HepG2 (cell line): ENCODE measurements around the gene ERLEC1. TPM values are rescaled to one million over a fixed set of nuclear protein-coding genes. Genes with fewer than 3 reads are reported as not detected.

Experiments used
- ARNT ChIP-seq: fragments of 450-650 bp; IDR thresholded peaks from 2 replicates; pipeline ENCODE4 v1.6.1; 2017
- ATM ChIP-seq: fragments of 450-650 bp; IDR thresholded peaks from 2 replicates; pipeline ENCODE4 v1.7.1; 2017; ENCODE audit warnings: mild to moderate bottlenecking, borderline replicate concordance
- ATRX ChIP-seq: sonication (generic); formaldehyde crosslinking; IDR thresholded peaks from 2 replicates; pipeline ENCODE4 v1.4.0; 2020; ENCODE audit warnings: missing genetic modification reagents, borderline replicate concordance
- DBP ChIP-seq: sonication (generic); formaldehyde crosslinking; IDR thresholded peaks from 2 replicates; pipeline ENCODE4 v1.4.0; 2020; ENCODE audit warnings: missing genetic modification reagents; ENCODE audit errors: not compliant biosample characterization
- DR1 ChIP-seq: sonication (generic); formaldehyde crosslinking; IDR thresholded peaks from 2 replicates; pipeline ENCODE4 v1.8.0; 2021; ENCODE audit warnings: mild to moderate bottlenecking, missing genetic modification reagents, inconsistent platforms
- ESRRA ChIP-seq: sonication (generic); formaldehyde crosslinking; IDR thresholded peaks from 2 replicates; pipeline ENCODE4 v1.5.1; 2020; ENCODE audit warnings: mild to moderate bottlenecking, low read depth, missing genetic modification reagents
- HBP1 ChIP-seq: IDR thresholded peaks from 2 replicates; pipeline ENCODE4 v1.6.1; 2016; ENCODE audit warnings: low read depth, control low read depth
- KAT2B ChIP-seq: fragments of 150-350 bp; IDR thresholded peaks from 2 replicates; pipeline ENCODE4 v1.6.1; 2014; ENCODE audit warnings: low read depth, low read length, borderline replicate concordance
- KLF9 ChIP-seq: IDR thresholded peaks from 2 replicates; pipeline ENCODE4 v1.6.1; 2016; ENCODE audit warnings: low read depth
- SP2 ChIP-seq: sonication (generic); formaldehyde crosslinking; IDR thresholded peaks from 2 replicates; pipeline ENCODE4 v1.5.1; 2020; ENCODE audit warnings: mild to moderate bottlenecking, missing genetic modification reagents
- SP4 ChIP-seq: sonication (generic); formaldehyde crosslinking; IDR thresholded peaks from 2 replicates; pipeline ENCODE4 v1.8.1; 2023; ENCODE audit warnings: mild to moderate bottlenecking, missing genetic modification reagents
- TSC22D2 ChIP-seq: sonication (generic); formaldehyde crosslinking; IDR thresholded peaks from 2 replicates; pipeline ENCODE4 v1.5.1; 2020; ENCODE audit warnings: missing genetic modification reagents, mild to moderate bottlenecking, borderline replicate concordance
- ZBTB1 ChIP-seq: sonication (generic); formaldehyde crosslinking; IDR thresholded peaks from 2 replicates; pipeline ENCODE4 v1.4.0; 2020; ENCODE audit warnings: missing genetic modification reagents, borderline replicate concordance
- ZBTB34 ChIP-seq: sonication (generic); formaldehyde crosslinking; IDR thresholded peaks from 2 replicates; pipeline ENCODE4 v1.8.0; 2022; ENCODE audit warnings: mild to moderate bottlenecking, missing genetic modification reagents
- ZBTB44 ChIP-seq: sonication (generic); formaldehyde crosslinking; IDR thresholded peaks from 2 replicates; pipeline ENCODE4 v1.4.0; 2020; ENCODE audit warnings: missing genetic modification reagents
- ZKSCAN5 ChIP-seq: sonication (generic); formaldehyde crosslinking; IDR thresholded peaks from 2 replicates; pipeline ENCODE4 v1.5.1; 2020; ENCODE audit warnings: mild to moderate bottlenecking, missing genetic modification reagents
- ZMYM4 ChIP-seq: sonication (generic); formaldehyde crosslinking; IDR thresholded peaks from 2 replicates; pipeline ENCODE4 v1.8.1; 2023; ENCODE audit warnings: mild to moderate bottlenecking, missing genetic modification reagents
- ZNF232 ChIP-seq: sonication (generic); formaldehyde crosslinking; IDR thresholded peaks from 2 replicates; pipeline ENCODE4 v1.4.0; 2020; ENCODE audit warnings: missing genetic modification reagents, borderline replicate concordance
- ZNF234 ChIP-seq: sonication (generic); formaldehyde crosslinking; conservative IDR thresholded peaks from 2 replicates; pipeline ENCODE4 v1.5.1; 2020; ENCODE audit warnings: mild to moderate bottlenecking, missing genetic modification reagents
- ZNF30 ChIP-seq: sonication (generic); formaldehyde crosslinking; IDR thresholded peaks from 2 replicates; pipeline ENCODE4 v1.5.0; 2020; ENCODE audit warnings: mild to moderate bottlenecking, missing genetic modification reagents
- ZNF510 ChIP-seq: sonication (generic); formaldehyde crosslinking; IDR thresholded peaks from 2 replicates; pipeline ENCODE4 v1.4.0; 2020; ENCODE audit warnings: low read depth, mild to moderate bottlenecking, missing genetic modification reagents
- ZNF577 ChIP-seq: sonication (generic); formaldehyde crosslinking; IDR thresholded peaks from 2 replicates; pipeline ENCODE4 v1.4.0; 2020; ENCODE audit warnings: mild to moderate bottlenecking, low read depth, missing genetic modification reagents, borderline replicate concordance
- ZNF674 ChIP-seq: sonication (generic); formaldehyde crosslinking; IDR thresholded peaks from 2 replicates; pipeline ENCODE4 v1.5.0; 2020; ENCODE audit warnings: low read depth, mild to moderate bottlenecking, missing genetic modification reagents
- ZNF781 ChIP-seq: sonication (generic); formaldehyde crosslinking; IDR thresholded peaks from 2 replicates; pipeline ENCODE4 v1.5.1; 2020; ENCODE audit warnings: borderline replicate concordance, mild to moderate bottlenecking, missing genetic modification reagents; ENCODE audit errors: not compliant biosample characterization
- ZNF841 ChIP-seq: sonication (generic); formaldehyde crosslinking; IDR thresholded peaks from 2 replicates; pipeline ENCODE4 v1.8.1; 2023; ENCODE audit warnings: missing genetic modification reagents, borderline replicate concordance
- polyA plus RNA-seq, 8 experiments: library from polyadenylated mRNA; depleted of rRNA in 3 of 8; stranded (reverse) in 7 of 8; unstranded in 1 of 8; fragments of >200 nt; fragmentation: Illumina TruSeq in 4 of 8; extraction: Trizol in 4 of 8; gene quantifications; 2 replicates each; pipeline versions ENCODE4 v1.2.1 to v1.2.3, GENCODE V29; 2011 to 2016; ENCODE audit warnings: low read depth in 4 of 8, missing spikeins in 1 of 8, mixed read lengths in 1 of 8; ENCODE audit not compliant: insufficient read depth in 1 of 8
- total RNA-seq, 5 experiments: library from RNA; depleted of rRNA; stranded (reverse); fragments of >200 nt; fragmentation: Illumina TruSeq; extraction: Trizol; gene quantifications; 2 replicates each; pipeline ENCODE4 v1.2.3, GENCODE V29; 2016; ENCODE audit warnings: low read depth in 1 of 5

ERLEC1 gene
- total and polyA plus RNA-seq, 2 of the 13 experiments (the other 11 are each of a cell fraction or from before 2014, with no cell fraction given): 87.3 to 88.4 TPM

GRCh38 chr2:53767405-53768241 is 19.2 kb upstream of the ERLEC1 start, which contains the start of gene CHAC2 (continued):
- no peak for TF ChIP-seq ZNF30 (CRISPR knock-in tag)
- TF ChIP-seq KLF9 (CRISPR knock-in tag): no peak
- no peak for TF ChIP-seq ZNF841 (CRISPR knock-in tag)
- no peak; the same call in 1 of the 2 replicates for TF ChIP-seq ZNF234 (CRISPR knock-in tag)
- TF ChIP-seq SP4 (CRISPR knock-in tag): no peak
- no peak for TF ChIP-seq ZNF232 (CRISPR knock-in tag)
- TF ChIP-seq ZBTB34 (CRISPR knock-in tag): no peak
- no peak for TF ChIP-seq ESRRA
- TF ChIP-seq DR1 (CRISPR knock-in tag): no peak
- no peak for TF ChIP-seq TSC22D2 (CRISPR knock-in tag)
- TF ChIP-seq ZNF674 (CRISPR knock-in tag): no peak
- peak; percentile 69 for TF ChIP-seq ZMYM4 (CRISPR knock-in tag)
- no peak for TF ChIP-seq ARNT
- TF ChIP-seq ZKSCAN5 (CRISPR knock-in tag): no peak
- TF ChIP-seq ATM: no peak
- no peak for TF ChIP-seq HBP1 (CRISPR knock-in tag)
- TF ChIP-seq ZNF510 (CRISPR knock-in tag): no peak
- TF ChIP-seq KAT2B: no peak
- TF ChIP-seq SP2: no peak
- no peak for TF ChIP-seq DBP (CRISPR knock-in tag)
- TF ChIP-seq ZNF781 (CRISPR knock-in tag): peak; percentile 75
- TF ChIP-seq ATRX (CRISPR knock-in tag): no peak
- no peak for TF ChIP-seq ZBTB44 (CRISPR knock-in tag)
- TF ChIP-seq ZNF577 (CRISPR knock-in tag): no peak
- TF ChIP-seq ZBTB1 (CRISPR knock-in tag): no peak
